ENCODE data around the gene CERCAM.

Gene CERCAM

DNA sequence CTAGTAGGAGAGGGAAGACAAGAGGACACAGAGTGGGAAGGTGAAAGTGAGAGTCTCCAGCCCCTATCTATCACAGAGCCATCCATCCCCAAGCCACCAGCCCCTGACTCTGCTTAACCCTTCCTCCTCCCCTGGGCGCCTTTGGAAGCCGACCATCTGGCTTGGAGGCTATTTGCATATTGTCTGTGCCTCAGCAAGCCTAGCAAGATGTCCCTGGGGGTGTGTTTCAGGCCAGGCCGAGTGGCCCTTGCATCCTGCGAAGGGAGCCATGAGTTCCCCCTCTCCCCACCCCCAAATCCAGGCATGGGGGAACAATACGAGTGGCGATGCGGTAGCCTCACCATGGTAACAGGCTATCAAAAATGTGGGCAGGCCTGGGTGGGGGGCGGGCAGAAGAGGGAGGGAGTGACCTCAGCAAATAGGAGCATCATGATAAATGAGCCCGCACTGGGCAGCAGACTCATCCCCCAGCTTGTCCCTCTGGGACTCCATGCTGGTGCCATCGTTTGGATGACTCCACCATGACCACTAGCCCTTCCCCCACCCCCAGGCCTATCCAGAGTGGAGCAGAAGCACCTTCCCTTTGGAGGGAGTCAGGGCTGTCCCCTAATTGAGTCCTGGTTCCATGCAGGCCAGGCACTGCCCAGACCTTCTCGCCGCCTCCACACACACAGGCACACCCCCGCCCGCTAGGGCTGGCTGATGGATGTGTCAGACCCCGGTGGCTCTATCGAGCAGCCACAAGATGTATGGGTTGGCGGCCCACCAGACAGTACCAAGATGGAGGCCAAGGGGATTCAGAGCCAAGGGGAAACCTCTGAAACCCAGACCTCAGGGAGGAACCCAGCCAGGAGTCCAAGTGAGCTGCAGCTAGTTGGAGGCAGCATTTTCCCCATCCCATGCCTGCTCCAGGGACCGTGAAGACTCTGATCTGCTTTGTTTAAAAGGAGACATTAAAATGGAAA lies 34.9 kb upstream of the CERCAM start:
- H3K36me3 ChIP-seq (replicated peaks): peaks cover 24% of the 10 kb centered on the region
- in situ Hi-C loops (cut with HindIII; ENCODE audit: low pct_ligation_motif_present, low sequenced_read_pairs): no loop called here
- no peak for DNase-seq
- no peak overlapping the region for H3K4me3 ChIP-seq (ENCODE audit: low read depth, low read length)
- H3K27me3 ChIP-seq (replicated peaks): no peaks in the 10 kb centered on the region
- TF ChIP-seq, protein P1, sequence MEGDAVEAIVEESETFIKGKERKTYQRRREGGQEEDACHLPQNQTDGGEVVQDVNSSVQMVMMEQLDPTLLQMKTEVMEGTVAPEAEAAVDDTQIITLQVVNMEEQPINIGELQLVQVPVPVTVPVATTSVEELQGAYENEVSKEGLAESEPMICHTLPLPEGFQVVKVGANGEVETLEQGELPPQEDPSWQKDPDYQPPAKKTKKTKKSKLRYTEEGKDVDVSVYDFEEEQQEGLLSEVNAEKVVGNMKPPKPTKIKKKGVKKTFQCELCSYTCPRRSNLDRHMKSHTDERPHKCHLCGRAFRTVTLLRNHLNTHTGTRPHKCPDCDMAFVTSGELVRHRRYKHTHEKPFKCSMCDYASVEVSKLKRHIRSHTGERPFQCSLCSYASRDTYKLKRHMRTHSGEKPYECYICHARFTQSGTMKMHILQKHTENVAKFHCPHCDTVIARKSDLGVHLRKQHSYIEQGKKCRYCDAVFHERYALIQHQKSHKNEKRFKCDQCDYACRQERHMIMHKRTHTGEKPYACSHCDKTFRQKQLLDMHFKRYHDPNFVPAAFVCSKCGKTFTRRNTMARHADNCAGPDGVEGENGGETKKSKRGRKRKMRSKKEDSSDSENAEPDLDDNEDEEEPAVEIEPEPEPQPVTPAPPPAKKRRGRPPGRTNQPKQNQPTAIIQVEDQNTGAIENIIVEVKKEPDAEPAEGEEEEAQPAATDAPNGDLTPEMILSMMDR (IDR thresholded peaks at IDR 0.05; ENCODE audit: low read depth, low read length, missing control alignments): no peak
- no peak overlapping the region for H3K27ac ChIP-seq

GRCh38 chr9:128388150-128388549 lies 32.5 kb upstream of the CERCAM start:
- no peak overlapping the region for H3K4me3 ChIP-seq (ENCODE audit: low read depth, low read length)
- H3K27ac ChIP-seq: no peak overlapping the region
- DNase-seq: no peak
- peaks cover 13% of the 10 kb centered on the region for H3K27me3 ChIP-seq (replicated peaks)
- TF ChIP-seq, protein P1 (IDR thresholded peaks at IDR 0.05; ENCODE audit: low read depth, low read length, missing control alignments): no peak
- H3K36me3 ChIP-seq (replicated peaks): peaks cover 24% of the 10 kb centered on the region
- in situ Hi-C loops (cut with HindIII; ENCODE audit: low pct_ligation_motif_present, low sequenced_read_pairs): no loop called here

- Histone ChIP-seq H3K4me3 (ENCODE audit: low read depth, low read length) (no peak overlapping the region), H3K27me3 (replicated peaks) (peaks cover 23% of the 10 kb centered on the region), H3K27ac (no peak overlapping the region), H3K36me3 (replicated peaks) (peaks cover 21% of the 10 kb centered on the region)
- TF ChIP-seq, protein P1 (IDR thresholded peaks at IDR 0.05; ENCODE audit: low read depth, low read length, missing control alignments): no peak
- no peak for DNase-seq
- in situ Hi-C loops (cut with HindIII; ENCODE audit: low pct_ligation_motif_present, low sequenced_read_pairs): no loop called here
Observed at GRCh38 chr9:128389395-128390149, 31.1 kb upstream of the CERCAM start.

DNA sequence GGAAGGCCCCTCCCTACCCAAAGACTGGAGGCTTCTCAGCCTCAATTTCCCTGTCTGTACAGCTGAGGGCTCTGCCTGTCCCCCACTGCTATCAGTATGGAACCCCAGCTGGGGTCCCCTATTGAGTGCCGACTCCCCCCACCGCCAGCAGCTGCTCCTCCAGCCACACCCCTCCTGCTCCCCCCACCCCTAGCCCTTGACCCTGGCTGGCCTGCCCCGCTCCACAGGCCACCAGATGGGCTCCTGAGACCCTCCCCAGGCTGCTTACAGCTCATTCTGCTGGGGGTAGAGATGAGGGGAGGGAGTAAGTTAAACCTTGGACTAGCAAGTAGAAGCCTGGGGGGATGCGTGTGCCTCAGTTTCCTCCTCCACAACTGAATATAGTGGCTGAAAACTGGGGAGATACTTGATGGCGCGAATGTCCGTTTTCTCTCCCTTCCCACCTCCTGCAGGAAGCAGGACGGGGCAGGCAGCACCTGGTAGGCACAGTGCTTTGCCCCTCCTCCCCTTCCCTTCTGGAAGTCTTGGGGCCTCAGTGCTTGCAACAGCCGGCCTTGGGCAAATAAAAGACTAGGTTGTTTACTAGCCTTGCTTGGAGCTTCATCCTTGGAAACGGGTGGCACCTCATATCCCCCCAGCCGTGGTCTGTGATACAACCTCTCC lies 30.4 kb upstream of the CERCAM start:
- no peak for DNase-seq

More for the DNA sequence above, 30.4 kb upstream of the CERCAM start:
- TF ChIP-seq, protein P1 (IDR thresholded peaks at IDR 0.05; ENCODE audit: low read depth, low read length, missing control alignments): no peak
- Histone ChIP-seq H3K27ac (no peak overlapping the region), H3K36me3 (replicated peaks) (peaks cover 21% of the 10 kb centered on the region), H3K27me3 (replicated peaks) (peaks cover 23% of the 10 kb centered on the region), H3K4me3 (ENCODE audit: low read depth, low read length) (no peak overlapping the region)
- in situ Hi-C loops (cut with HindIII; ENCODE audit: low pct_ligation_motif_present, low sequenced_read_pairs): no loop called here
